ENCODE data around the gene CLASRP. TPM values are rescaled to one million over a fixed set of nuclear protein-coding genes. Genes with fewer than 3 reads are reported as not detected.

CLASRP gene
- polyA plus RNA-seq, 3 donors = 2.2 to 152 (median 4.1) TPM

GRCh38 chr19:45070214-45070613 is 31.4 kb downstream of the CLASRP start:
- intact Hi-C loops (cut with micrococcal nuclease) = no loop called here
- Mint-ChIP-seq H3K27me3 (ENCODE audit: low read depth in 3 of 3) (no peaks in the 10 kb centered on the region), H3K9me3 (peaks cover 0 to 3% (median 0%) of the 10 kb centered on the region in 7 donors), H3K4me1 (peaks cover 18% of the 10 kb centered on the region), H3K4me3 (no peak overlapping the region), H3K36me3 (peaks cover 53 to 78% of the 10 kb centered on the region in 2 donors), H3K27ac (peak overlapping the region in 4 of 7 donors; percentile 36 to 76 (median 46))
- H3K9me3 ChIP-seq (replicated peaks in 1 of 2; ENCODE audit: control insufficient read depth in 1 of 2, insufficient read depth in 1 of 2, low read length in 2 of 2) = no peaks in the 10 kb centered on the region
- DNase-seq = no peak
- H3K27ac ChIP-seq (ENCODE audit: low read depth in 1 of 2, low read length in 2 of 2) = peak overlapping the region in 1 of 2 donors; percentile 11
- no peak for TF ChIP-seq CTCF (IDR thresholded peaks at IDR 0.05)
- peaks cover 47% of the 10 kb centered on the region for H3K79me2 ChIP-seq (ENCODE audit: insufficient read depth, low read length)
- peaks cover 14 to 16% of the 10 kb centered on the region in 2 donors for H3K4me1 ChIP-seq (ENCODE audit: control insufficient read depth in 1 of 2, insufficient read depth in 2 of 2, low read length in 2 of 2)
- 92% methylated on average over 4 of the region's 6 CpGs for WGBS (ENCODE audit: insufficient coverage)
- H3K4me3 ChIP-seq (replicated peaks in 1 of 3; ENCODE audit: low read depth in 2 of 3, low read length in 3 of 3) = no peak overlapping the region
- H3K9ac ChIP-seq (ENCODE audit: insufficient read depth, low read length, poor library complexity, severe bottlenecking) = no peak overlapping the region
- no peak overlapping the region for H3K4me2 ChIP-seq (replicated peaks; ENCODE audit: extremely low read depth, low read length, poor library complexity, severe bottlenecking)
- H3K36me3 ChIP-seq (replicated peaks in 1 of 2; ENCODE audit: control insufficient read depth in 1 of 2, insufficient read depth in 2 of 2, low read length in 2 of 2) = peaks cover 72 to 75% of the 10 kb centered on the region in 2 donors
- H2AFZ ChIP-seq (ENCODE audit: insufficient read depth, low read depth, low read length, poor library complexity, severe bottlenecking) = no peak overlapping the region
- H4K20me1 ChIP-seq (ENCODE audit: insufficient read depth, low read length) = peaks cover 88% of the 10 kb centered on the region
- no peaks in the 10 kb centered on the region for H3K27me3 ChIP-seq (ENCODE audit: control insufficient read depth in 2 of 2, insufficient read depth in 2 of 2, low read length in 2 of 2)

GRCh38 chr19:45070861-45071544 is 32.2 kb downstream of the CLASRP start:
- Histone ChIP-seq H3K27me3 (ENCODE audit: control insufficient read depth in 2 of 2, insufficient read depth in 2 of 2, low read length in 2 of 2) (no peaks in the 10 kb centered on the region), H3K9ac (ENCODE audit: insufficient read depth, low read length, poor library complexity, severe bottlenecking) (no peak overlapping the region), H3K9me3 (replicated peaks in 1 of 2; ENCODE audit: control insufficient read depth in 1 of 2, insufficient read depth in 1 of 2, low read length in 2 of 2) (no peaks in the 10 kb centered on the region), H3K4me1 (ENCODE audit: control insufficient read depth in 1 of 2, insufficient read depth in 2 of 2, low read length in 2 of 2) (peaks cover 16 to 17% of the 10 kb centered on the region in 2 donors), H4K20me1 (ENCODE audit: insufficient read depth, low read length) (peaks cover 84% of the 10 kb centered on the region), H3K36me3 (replicated peaks in 1 of 2; ENCODE audit: control insufficient read depth in 1 of 2, insufficient read depth in 2 of 2, low read length in 2 of 2) (peaks cover 64 to 67% of the 10 kb centered on the region in 2 donors), H2AFZ (ENCODE audit: insufficient read depth, low read depth, low read length, poor library complexity, severe bottlenecking) (no peak overlapping the region), H3K79me2 (ENCODE audit: insufficient read depth, low read length) (peaks cover 45% of the 10 kb centered on the region), H3K4me2 (replicated peaks; ENCODE audit: extremely low read depth, low read length, poor library complexity, severe bottlenecking) (no peak overlapping the region), H3K27ac (ENCODE audit: low read depth in 1 of 2, low read length in 2 of 2) (no peak overlapping the region), H3K4me3 (replicated peaks in 1 of 3; ENCODE audit: low read depth in 2 of 3, low read length in 3 of 3) (no peak overlapping the region)
- no peak for DNase-seq
- intact Hi-C loops (cut with micrococcal nuclease) = no loop called here
- Mint-ChIP-seq H3K36me3 (peaks cover 46 to 70% of the 10 kb centered on the region in 2 donors), H3K27me3 (ENCODE audit: low read depth in 3 of 3) (no peaks in the 10 kb centered on the region), H3K4me1 (peaks cover 18% of the 10 kb centered on the region), H3K27ac (peak overlapping the region in 5 of 7 donors; percentile 4 to 76 (median 41)), H3K4me3 (no peak overlapping the region), H3K9me3 (peaks cover 0 to 3% (median 0%) of the 10 kb centered on the region in 7 donors)
- WGBS (ENCODE audit: insufficient coverage) = 93% methylated on average over 13 of the region's 19 CpGs
- TF ChIP-seq CTCF (IDR thresholded peaks at IDR 0.05) = no peak

Measured in CD14-positive monocyte (primary cell).